ENCODE results near the gene KCTD16.

GRCh38 chr5:144275329-144275728 is 104.7 kb downstream of the KCTD16 start:
- TF ChIP-seq, protein P1, sequence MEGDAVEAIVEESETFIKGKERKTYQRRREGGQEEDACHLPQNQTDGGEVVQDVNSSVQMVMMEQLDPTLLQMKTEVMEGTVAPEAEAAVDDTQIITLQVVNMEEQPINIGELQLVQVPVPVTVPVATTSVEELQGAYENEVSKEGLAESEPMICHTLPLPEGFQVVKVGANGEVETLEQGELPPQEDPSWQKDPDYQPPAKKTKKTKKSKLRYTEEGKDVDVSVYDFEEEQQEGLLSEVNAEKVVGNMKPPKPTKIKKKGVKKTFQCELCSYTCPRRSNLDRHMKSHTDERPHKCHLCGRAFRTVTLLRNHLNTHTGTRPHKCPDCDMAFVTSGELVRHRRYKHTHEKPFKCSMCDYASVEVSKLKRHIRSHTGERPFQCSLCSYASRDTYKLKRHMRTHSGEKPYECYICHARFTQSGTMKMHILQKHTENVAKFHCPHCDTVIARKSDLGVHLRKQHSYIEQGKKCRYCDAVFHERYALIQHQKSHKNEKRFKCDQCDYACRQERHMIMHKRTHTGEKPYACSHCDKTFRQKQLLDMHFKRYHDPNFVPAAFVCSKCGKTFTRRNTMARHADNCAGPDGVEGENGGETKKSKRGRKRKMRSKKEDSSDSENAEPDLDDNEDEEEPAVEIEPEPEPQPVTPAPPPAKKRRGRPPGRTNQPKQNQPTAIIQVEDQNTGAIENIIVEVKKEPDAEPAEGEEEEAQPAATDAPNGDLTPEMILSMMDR (IDR thresholded peaks at IDR 0.05), result no peak
- no peak for TF ChIP-seq POLR2A (IDR thresholded peaks at IDR 0.05)

All from heart left ventricle (tissue), 13 donors.